IMR-90 (cell line): Measurements from ENCODE around the gene PSMB5. TPM values are rescaled to one million over a fixed set of nuclear protein-coding genes. Genes with fewer than 3 reads are reported as not detected.

ENCODE experiments used
- ATAC-seq: fragments of 200-7000 bp; cut with Tn5 transposase; 2 replicates; pipeline ENCODE4 v1.9.1; 2020; ENCODE audit warnings: low read depth, mild to moderate bottlenecking, moderate library complexity
- BruUV-seq: library from RNA; stranded (reverse); fragments of 400-500 nt; replicated peaks from 2 replicates; lab custom pipeline; 2021; lab: Mats Ljungman, UMichigan
- CTCF ChIA-PET: fragments of 300-600 bp; formaldehyde crosslinking; extraction: SDS; loops from one replicate; lab custom pipeline; 2021; ENCODE audit warnings: antibody characterized with exemption; lab: Yijun Ruan, JAX
- POLR2A ChIA-PET: fragments of 300-600 bp; sonication (Branson Sonifier 250); formaldehyde crosslinking; loops from one replicate; lab custom pipeline; 2022; ENCODE audit warnings: antibody characterized with exemption; ENCODE audit not compliant: unreplicated experiment; lab: Charles Lee
- DNase-seq: peaks from one replicate; pipeline ENCODE4 v3.0.0; 2013
- H2AFZ ChIP-seq: replicated peaks from 2 replicates; pipeline ENCODE3; 2013; ENCODE audit warnings: low read length, mild to moderate bottlenecking; ENCODE audit not compliant: poor library complexity
- H2AK5ac ChIP-seq: 2 replicates; pipeline ENCODE4 v1.6.1; 2013; ENCODE audit warnings: low read depth, low read length, inconsistent platforms
- H2AK9ac ChIP-seq: replicated peaks from 2 replicates; pipeline ENCODE3; 2013; ENCODE audit warnings: mild to moderate bottlenecking, low read depth, low read length, moderate library complexity; ENCODE audit not compliant: poor library complexity
- H2BK120ac ChIP-seq: 2 replicates; pipeline ENCODE4 v1.6.1; 2013; ENCODE audit warnings: low read depth, low read length, inconsistent platforms
- H2BK15ac ChIP-seq: 3 replicates; pipeline ENCODE4 v1.6.1; 2013; ENCODE audit warnings: low read depth, low read length, inconsistent platforms
- H2BK20ac ChIP-seq: 2 replicates; pipeline ENCODE4 v1.6.1; 2013; ENCODE audit warnings: low read depth, mild to moderate bottlenecking, inconsistent platforms, low read length, moderate library complexity
- H2BK5ac ChIP-seq: 2 replicates; pipeline ENCODE4 v1.6.1; 2013; ENCODE audit warnings: mild to moderate bottlenecking, low read depth, low read length, inconsistent platforms; ENCODE audit not compliant: poor library complexity, severe bottlenecking
- H3K14ac ChIP-seq: replicated peaks from 2 replicates; pipeline ENCODE4 v1.6.1; 2013; ENCODE audit warnings: low read depth, low read length, inconsistent platforms
- H3K18ac ChIP-seq: 2 replicates; pipeline ENCODE4 v1.6.1; 2013; ENCODE audit warnings: low read depth, low read length, control low read depth
- H3K23ac ChIP-seq: 2 replicates; pipeline ENCODE4 v1.6.1; 2013; ENCODE audit warnings: low read depth, low read length, inconsistent platforms
- H3K27ac ChIP-seq: 2 replicates; pipeline ENCODE4 v1.5.1; 2013; ENCODE audit warnings: mild to moderate bottlenecking, control low read depth, low read length; ENCODE audit not compliant: insufficient read depth
- H3K27me3 ChIP-seq: 2 replicates; pipeline ENCODE4 v1.6.1; 2013; ENCODE audit warnings: low read length; ENCODE audit not compliant: control insufficient read depth, insufficient read depth
- H3K36me3 ChIP-seq: 2 replicates; pipeline ENCODE4 v1.6.1; 2013; ENCODE audit warnings: low read length, mixed read lengths; ENCODE audit not compliant: control insufficient read depth, insufficient read depth
- H3K4ac ChIP-seq: 2 replicates; pipeline ENCODE4 v1.6.1; 2013; ENCODE audit warnings: low read depth, low read length, inconsistent platforms
- H3K4me1 ChIP-seq: 2 replicates; pipeline ENCODE4 v1.6.1; 2013; ENCODE audit warnings: low read length, mixed read lengths; ENCODE audit not compliant: control insufficient read depth, insufficient read depth
- H3K4me2 ChIP-seq: 2 replicates; pipeline ENCODE4 v1.6.1; 2013; ENCODE audit warnings: low read depth, mild to moderate bottlenecking, control low read depth, low read length, moderate library complexity
- H3K4me3 ChIP-seq: 2 replicates; pipeline ENCODE4 v1.5.1; 2013; ENCODE audit warnings: low read depth, mild to moderate bottlenecking, control low read depth, low read length, moderate library complexity; ENCODE audit not compliant: insufficient read depth
- H3K56ac ChIP-seq: 2 replicates; pipeline ENCODE4 v1.6.1; 2013; ENCODE audit warnings: low read length, inconsistent platforms; ENCODE audit not compliant: insufficient read depth; ENCODE audit errors: extremely low read depth
- H3K79me1 ChIP-seq, 2 experiments: 2 replicates each; pipeline ENCODE4 v1.6.1; 2013; ENCODE audit warnings: low read length in 2 of 2, inconsistent platforms in 1 of 2, low read depth in 1 of 2
- H3K9ac ChIP-seq: 2 replicates; pipeline ENCODE4 v1.6.1; 2013; ENCODE audit warnings: low read depth, low read length, control low read depth
- H3K9me1 ChIP-seq: 2 replicates; pipeline ENCODE4 v1.6.1; 2013; ENCODE audit warnings: low read length, inconsistent platforms; ENCODE audit not compliant: insufficient read depth
- H3K9me3 ChIP-seq: 2 replicates; pipeline ENCODE4 v1.6.1; 2013; ENCODE audit warnings: low read length; ENCODE audit not compliant: control insufficient read depth, insufficient read depth
- H4K20me1 ChIP-seq: 2 replicates; pipeline ENCODE4 v1.6.1; 2013; ENCODE audit warnings: low read length, inconsistent platforms; ENCODE audit not compliant: insufficient read depth
- H4K5ac ChIP-seq: 2 replicates; pipeline ENCODE4 v1.6.1; 2013; ENCODE audit warnings: mild to moderate bottlenecking, low read depth, low read length, control low read depth
- H4K8ac ChIP-seq, 2 experiments: 2 replicates each; pipeline ENCODE4 v1.6.1; 2013; ENCODE audit warnings: low read depth in 2 of 2, low read length in 2 of 2, control low read depth in 1 of 2, inconsistent platforms in 1 of 2
- H4K91ac ChIP-seq: 2 replicates; pipeline ENCODE4 v1.6.1; 2013; ENCODE audit warnings: low read depth, low read length, inconsistent platforms; ENCODE audit not compliant: insufficient read depth
- CHD1 ChIP-seq: IDR thresholded peaks from 2 replicates; pipeline ENCODE4 v1.6.1; 2012; ENCODE audit warnings: low read depth, low read length, improper control_type of control experiment
- POLR2A ChIP-seq: IDR thresholded peaks from 2 replicates; pipeline ENCODE4 v1.6.1; 2012; ENCODE audit warnings: mild to moderate bottlenecking, low read depth, low read length
- WGBS, 2 experiments: methylation state at CpG; one replicate each; pipeline versions ENCODE4 v1.1.5 to v1.1.7; 2013; ENCODE audit warnings: missing lambda C conversion rate in 2 of 2; ENCODE audit not compliant: insufficient read length in 1 of 2; ENCODE audit errors: extremely low coverage in 2 of 2; 5-methylcytosine and 5-hydroxymethylcytosine counted together
- dilution Hi-C: fragments of 300-500 bp; cut with HindIII; formaldehyde crosslinking; loops from one replicate; pipeline ENCODE4 v1.14.3; 2018; ENCODE audit warnings: low sequenced_read_pairs; ENCODE audit not compliant: unreplicated experiment
- in situ Hi-C: fragments of 300-500 bp; cut with MboI; formaldehyde crosslinking; loops from 3 replicates; pipeline ENCODE4 v1.14.3; 2019; ENCODE audit warnings: low sequenced_read_pairs, inconsistent platforms, mixed read lengths
- intact Hi-C: fragments of 100-400 bp; cut with micrococcal nuclease; formaldehyde crosslinking; loops from 2 replicates; pipeline ENCODE4 v1.10.0; 2022
- polyA plus RNA-seq, 3 experiments: library from polyadenylated mRNA; depleted of rRNA; stranded (reverse); fragments of >200 nt; gene quantifications; 2 replicates each; pipeline ENCODE4 v1.2.3, GENCODE V29; 2012; ENCODE audit warnings: low replicate concordance in 1 of 3
- total RNA-seq: library from RNA; depleted of rRNA; stranded (reverse); fragments of >200 nt; gene quantifications from 2 replicates; pipeline ENCODE4 v1.2.3, GENCODE V29; 2012

The PSMB5 gene
- total and polyA plus RNA-seq, 2 of the 4 experiments (the other 2 are of a cell fraction), result 310 to 321 TPM

- Histone ChIP-seq H2BK5ac (no peak overlapping the region), H3K79me1 (no peaks in the 10 kb centered on the region), H4K8ac (no peak overlapping the region; a peak in 1 of 4 replicates), H3K4ac (no peak overlapping the region), H2AFZ (no peak overlapping the region), H3K9me1 (peaks cover 12% of the 10 kb centered on the region), H4K5ac (no peak overlapping the region), H3K9me3 (no peaks in the 10 kb centered on the region), H2AK5ac (no peak overlapping the region), H4K20me1 (no peaks in the 10 kb centered on the region), H3K56ac (no peak overlapping the region), H2BK15ac (no peak overlapping the region), H2BK120ac (no peak overlapping the region), H3K23ac (no peak overlapping the region), H3K36me3 (no peaks in the 10 kb centered on the region), H3K18ac (no peak overlapping the region), H3K4me2 (no peak overlapping the region), H2AK9ac (no peak overlapping the region), H3K27ac (no peak overlapping the region), H3K9ac (no peak overlapping the region), H4K91ac (no peak overlapping the region), H3K4me1 (peaks cover 7% of the 10 kb centered on the region), H3K4me3 (no peak overlapping the region), H3K14ac (no peak overlapping the region), H3K27me3 (no peaks in the 10 kb centered on the region), H2BK20ac (no peak overlapping the region)
- no TSS peak for BruUV-seq
- TF ChIP-seq CHD1, result no peak
- TF ChIP-seq POLR2A, result no peak
- no peak for ATAC-seq
- CTCF ChIA-PET, result no interaction called here
- 100% methylated on average over 2 of the region's 6 CpGs; no CpG with 5 or more reads in 1 of the 2 experiments for WGBS, 2 experiments
- DNase-seq, result no peak
- dilution Hi-C loops (no loop called here), in situ Hi-C loops (no loop called here), intact Hi-C loops (no loop called here)
- POLR2A ChIA-PET, result no interaction called here
Measured at GRCh38 chr14:23043145-23043544, 8.4 kb upstream of the PSMB5 start.
